ENCODE data around the gene LETM1. TPM values are rescaled to one million over a fixed set of nuclear protein-coding genes. Genes with fewer than 3 reads are reported as not detected.

LETM1 gene
- total RNA-seq, 6 donors from 2014 or later, result 31.4 to 98.5 (median 47.8) TPM

DNA sequence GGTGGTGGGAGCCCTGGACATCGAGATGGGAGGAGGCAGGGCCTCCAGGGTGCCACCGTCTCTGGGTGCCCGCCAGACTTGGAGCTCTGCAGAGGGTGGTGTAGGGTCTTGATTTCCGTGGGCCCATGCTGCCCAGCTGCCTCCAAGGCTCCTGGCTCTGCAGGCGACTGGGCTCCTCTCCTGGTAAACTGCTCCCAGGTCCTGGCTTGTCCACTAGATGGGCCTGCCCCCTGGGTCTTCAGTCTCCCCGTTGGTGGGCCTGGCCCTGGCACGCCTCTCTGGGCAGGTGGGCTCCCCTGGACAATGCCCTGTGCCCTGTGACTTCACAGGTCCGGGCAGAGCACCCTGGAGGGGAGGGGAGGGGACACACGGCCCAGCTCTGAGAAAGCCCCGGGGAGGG lies 55.2 kb downstream of the LETM1 start:
- no peak overlapping the region for H3K4me3 ChIP-seq
- TF ChIP-seq EP300 (IDR thresholded peaks at IDR 0.05) (no peak), POLR2A (IDR thresholded peaks at IDR 0.05) (no peak), POLR2AphosphoS5 (IDR thresholded peaks at IDR 0.05) (no peak)
- TF ChIP-seq, protein P1, sequence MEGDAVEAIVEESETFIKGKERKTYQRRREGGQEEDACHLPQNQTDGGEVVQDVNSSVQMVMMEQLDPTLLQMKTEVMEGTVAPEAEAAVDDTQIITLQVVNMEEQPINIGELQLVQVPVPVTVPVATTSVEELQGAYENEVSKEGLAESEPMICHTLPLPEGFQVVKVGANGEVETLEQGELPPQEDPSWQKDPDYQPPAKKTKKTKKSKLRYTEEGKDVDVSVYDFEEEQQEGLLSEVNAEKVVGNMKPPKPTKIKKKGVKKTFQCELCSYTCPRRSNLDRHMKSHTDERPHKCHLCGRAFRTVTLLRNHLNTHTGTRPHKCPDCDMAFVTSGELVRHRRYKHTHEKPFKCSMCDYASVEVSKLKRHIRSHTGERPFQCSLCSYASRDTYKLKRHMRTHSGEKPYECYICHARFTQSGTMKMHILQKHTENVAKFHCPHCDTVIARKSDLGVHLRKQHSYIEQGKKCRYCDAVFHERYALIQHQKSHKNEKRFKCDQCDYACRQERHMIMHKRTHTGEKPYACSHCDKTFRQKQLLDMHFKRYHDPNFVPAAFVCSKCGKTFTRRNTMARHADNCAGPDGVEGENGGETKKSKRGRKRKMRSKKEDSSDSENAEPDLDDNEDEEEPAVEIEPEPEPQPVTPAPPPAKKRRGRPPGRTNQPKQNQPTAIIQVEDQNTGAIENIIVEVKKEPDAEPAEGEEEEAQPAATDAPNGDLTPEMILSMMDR (IDR thresholded peaks at IDR 0.05), result no peak
- H3K4me1 ChIP-seq, result peaks cover 2 to 16% (median 9%) of the 10 kb centered on the region in 4 donors
- H3K27me3 ChIP-seq, result peaks cover 0 to 3% (median 0%) of the 10 kb centered on the region in 4 donors
- DNase-seq, result peak in 1 of 2 donors; percentile 61
- no peak for ATAC-seq (ENCODE audit: low FRiP score in 2 of 2)
- H3K9me3 ChIP-seq, result no peaks in the 10 kb centered on the region
- WGBS, 2 donors, result 80 to 92% methylated on average over 1 to 10 of the region's 10 CpGs
- H3K27ac ChIP-seq, result no peak overlapping the region
- peaks cover 0 to 25% (median 10%) of the 10 kb centered on the region in 4 donors for H3K36me3 ChIP-seq

- 88 to 96% methylated on average over 12 to 27 of the region's 41 CpGs for WGBS, 2 donors
- no peak overlapping the region for H3K4me3 ChIP-seq
- no peaks in the 10 kb centered on the region for H3K9me3 ChIP-seq
- H3K36me3 ChIP-seq, result peaks cover 0 to 15% (median 7%) of the 10 kb centered on the region in 4 donors
- ATAC-seq (ENCODE audit: low FRiP score in 2 of 2), result no peak
- peaks cover 14 to 27% (median 19%) of the 10 kb centered on the region in 4 donors for H3K4me1 ChIP-seq
- TF ChIP-seq POLR2A (IDR thresholded peaks at IDR 0.05) (no peak), EP300 (IDR thresholded peaks at IDR 0.05) (no peak), POLR2AphosphoS5 (IDR thresholded peaks at IDR 0.05) (no peak)
- TF ChIP-seq, protein P1 (IDR thresholded peaks at IDR 0.05), result no peak
- DNase-seq, result peak in 1 of 2 donors; percentile 81
- no peak overlapping the region for H3K27ac ChIP-seq
- peaks cover 0 to 13% (median 3%) of the 10 kb centered on the region in 4 donors for H3K27me3 ChIP-seq
Observed at GRCh38 chr4:1799387-1800375, 56.3 kb downstream of the LETM1 start.

GRCh38 chr4:1798580-1799386 lies 57.2 kb downstream of the LETM1 start:
- ATAC-seq (ENCODE audit: low FRiP score in 2 of 2), result no peak
- no peaks in the 10 kb centered on the region for H3K9me3 ChIP-seq
- H3K27me3 ChIP-seq, result peaks cover 0 to 20% (median 11%) of the 10 kb centered on the region in 4 donors

DNA sequence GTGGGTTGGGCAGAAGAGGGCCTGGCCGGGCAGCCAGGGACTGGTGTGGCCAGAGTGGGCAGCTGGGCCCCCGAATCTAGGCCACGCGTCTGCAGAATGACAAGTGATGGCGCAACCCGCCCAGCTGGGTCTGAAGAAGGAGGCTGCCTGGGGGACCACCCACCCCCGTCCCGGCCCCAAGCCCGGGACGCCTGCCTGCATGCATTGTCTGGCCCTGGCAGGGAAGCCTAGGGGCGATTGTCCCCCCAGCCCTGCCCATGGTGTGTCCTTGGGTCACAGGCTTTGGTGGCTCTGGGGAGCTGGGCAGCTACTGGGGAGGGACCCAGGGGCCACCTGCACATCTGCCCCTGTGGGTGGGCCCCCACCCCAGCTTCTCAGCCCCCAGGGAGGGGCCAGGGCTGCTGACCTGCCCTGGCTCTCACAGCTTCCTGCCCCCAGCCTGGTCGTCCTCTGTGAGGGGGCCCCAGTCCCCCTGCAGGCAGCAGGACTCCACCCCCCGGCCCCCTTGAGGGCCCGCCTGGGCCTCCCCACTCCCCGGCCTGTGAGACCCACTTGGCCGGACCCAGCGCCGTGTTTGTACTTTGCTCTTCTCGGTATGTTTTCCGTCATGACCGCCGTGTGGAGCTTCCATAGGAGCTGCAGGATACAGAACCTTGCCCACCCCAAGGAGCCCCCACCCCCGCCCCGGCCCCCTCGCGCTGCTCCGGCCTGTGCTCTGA lies 57.9 kb downstream of the LETM1 start:
- no peak overlapping the region for H3K27ac ChIP-seq
- DNase-seq, result peak in 1 of 2 donors; percentile 74
- ATAC-seq (ENCODE audit: low FRiP score in 2 of 2), result no peak
- peaks cover 0 to 6% (median 0%) of the 10 kb centered on the region in 4 donors for H3K36me3 ChIP-seq
- peaks cover 24 to 37% (median 32%) of the 10 kb centered on the region in 4 donors for H3K4me1 ChIP-seq
- H3K27me3 ChIP-seq, result peaks cover 0 to 20% (median 12%) of the 10 kb centered on the region in 4 donors
- 80 to 91% methylated on average over 16 to 27 of the region's 27 CpGs for WGBS, 2 donors
- no peaks in the 10 kb centered on the region for H3K9me3 ChIP-seq
- no peak overlapping the region for H3K4me3 ChIP-seq
- no peak for TF ChIP-seq POLR2A (IDR thresholded peaks at IDR 0.05)
- TF ChIP-seq, protein P1 (IDR thresholded peaks at IDR 0.05), result no peak

More at GRCh38 chr4:1798580-1799386, 57.2 kb downstream of the LETM1 start:
- peak in 1 of 2 donors; percentile 62 for DNase-seq
- TF ChIP-seq POLR2A (IDR thresholded peaks at IDR 0.05) (no peak), POLR2AphosphoS5 (IDR thresholded peaks at IDR 0.05) (no peak), EP300 (IDR thresholded peaks at IDR 0.05) (no peak)
- TF ChIP-seq, protein P1 (IDR thresholded peaks at IDR 0.05), result no peak
- Histone ChIP-seq H3K4me1 (peaks cover 23 to 36% (median 28%) of the 10 kb centered on the region in 4 donors), H3K27ac (no peak overlapping the region), H3K4me3 (no peak overlapping the region), H3K36me3 (peaks cover 0 to 7% (median 3%) of the 10 kb centered on the region in 4 donors)
- 84 to 90% methylated on average over 25 to 28 of the region's 30 CpGs for WGBS, 2 donors

Measured in upper lobe of left lung (tissue), 6 donors.